NCI-H748 (cell line): ENCODE measurements around the gene CD248.

Experiments
- DNase-seq: peaks from one replicate; lab custom pipeline; 2025; ENCODE audit not compliant: unreplicated experiment; lab: John Stamatoyannopoulos, UW

The CD248 gene

DNA sequence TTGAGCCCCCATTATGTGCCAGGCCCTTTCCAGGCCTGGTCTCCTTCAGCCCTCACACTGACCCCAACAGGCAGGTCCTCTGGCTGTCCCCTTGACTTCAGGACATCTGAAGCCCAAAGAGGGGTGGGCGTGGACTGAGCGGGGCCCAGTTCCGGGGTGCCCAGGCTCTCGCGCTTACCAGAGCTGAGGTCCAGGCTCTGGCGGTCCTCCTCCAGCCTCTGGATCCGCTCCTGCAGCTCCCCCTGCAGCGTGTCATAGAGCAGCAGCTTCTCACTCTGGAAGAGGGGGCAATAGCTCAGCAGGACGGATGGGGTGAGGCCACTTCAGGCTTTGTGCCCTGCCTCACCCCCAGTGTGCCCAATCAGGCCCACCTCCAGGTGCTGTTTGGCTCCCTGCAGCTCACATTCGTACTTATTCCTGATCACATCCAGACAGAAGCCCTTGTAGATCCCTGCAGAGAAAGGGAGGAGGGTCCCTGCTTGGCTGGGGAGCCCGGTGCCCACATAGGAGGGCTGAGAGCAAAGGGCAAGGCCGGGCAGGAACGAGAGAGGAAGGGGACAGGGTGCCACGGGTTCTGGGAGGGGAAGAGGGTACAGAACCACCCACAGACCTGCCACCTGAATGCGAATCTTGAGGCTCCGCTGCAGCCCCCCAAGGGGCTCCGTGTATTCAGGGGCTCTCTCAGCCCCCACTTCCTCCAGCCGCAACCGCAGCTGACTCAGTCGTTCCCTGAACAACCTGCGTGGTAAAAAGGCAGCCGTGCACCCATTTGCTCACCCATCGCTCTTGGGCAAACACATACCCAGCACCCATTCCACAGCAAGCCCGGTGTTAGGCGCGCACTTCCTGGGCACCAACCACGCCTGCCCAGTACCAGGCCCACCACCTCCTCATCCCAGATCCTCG is 24.0 kb upstream of the CD248 start:
- no peak for DNase-seq

DNA sequence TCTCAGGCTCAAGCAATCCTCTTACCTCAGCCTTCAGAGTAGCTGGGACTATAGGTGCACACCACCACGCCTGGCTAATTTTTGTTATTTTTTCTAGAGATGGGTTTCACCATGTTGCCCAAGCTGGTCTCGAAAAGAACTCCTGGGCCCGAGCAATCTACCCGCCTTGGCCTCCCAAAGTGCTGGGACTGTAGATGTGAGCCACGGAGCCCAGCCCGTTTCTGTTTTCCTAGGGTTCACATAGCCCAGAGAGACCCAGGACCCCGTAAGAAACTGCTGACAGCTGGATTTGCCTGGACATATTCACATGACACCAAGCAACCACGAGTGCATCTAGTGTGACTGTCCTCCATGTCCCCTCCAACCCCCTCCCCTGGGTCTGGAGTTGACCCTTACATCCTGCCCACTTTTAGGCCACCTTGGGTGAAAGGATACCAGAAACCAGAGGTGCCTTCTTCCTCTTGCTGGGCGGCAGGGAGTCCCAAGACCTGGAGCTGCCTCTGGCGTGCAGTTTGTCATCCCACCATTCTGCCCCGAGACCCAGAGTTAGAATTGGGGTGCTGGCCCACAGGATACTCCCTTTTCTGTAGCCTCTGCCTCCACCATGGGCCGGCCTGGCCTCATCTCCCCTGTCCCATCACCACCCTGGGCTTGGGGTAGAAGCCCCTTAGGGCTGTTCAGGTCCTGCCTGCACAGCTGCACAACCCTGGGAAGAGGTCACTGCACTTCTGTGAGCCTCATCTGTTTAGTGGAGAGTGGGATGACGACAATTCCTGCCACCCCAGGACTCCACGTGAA is 23.0 kb upstream of the CD248 start:
- DNase-seq = no peak

DNA sequence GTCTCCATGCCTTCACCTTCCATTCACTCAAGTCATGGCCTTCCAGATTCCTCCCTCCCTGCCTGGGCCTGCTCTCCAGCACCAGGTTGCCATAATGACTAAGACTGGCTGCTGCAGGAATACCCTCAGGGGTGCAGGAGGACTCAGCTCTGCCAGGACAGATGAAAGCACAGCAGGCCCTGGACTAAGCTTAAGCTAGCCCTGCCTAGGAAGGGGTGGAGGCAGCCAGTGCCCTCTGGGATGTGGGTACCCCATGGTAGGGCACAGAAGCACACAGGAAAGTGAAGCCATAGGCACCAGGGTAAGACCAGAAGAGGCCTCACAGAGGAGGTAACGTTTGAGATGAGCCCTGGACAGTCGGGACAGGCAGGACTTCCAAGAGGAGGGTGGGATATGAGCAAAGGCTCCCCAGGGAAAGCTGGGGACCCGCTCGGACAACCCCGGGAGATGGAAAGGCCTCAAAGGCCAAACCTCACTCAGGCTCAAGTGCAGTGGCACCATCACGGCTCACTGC is 22.4 kb upstream of the CD248 start:
- no peak for DNase-seq

DNA sequence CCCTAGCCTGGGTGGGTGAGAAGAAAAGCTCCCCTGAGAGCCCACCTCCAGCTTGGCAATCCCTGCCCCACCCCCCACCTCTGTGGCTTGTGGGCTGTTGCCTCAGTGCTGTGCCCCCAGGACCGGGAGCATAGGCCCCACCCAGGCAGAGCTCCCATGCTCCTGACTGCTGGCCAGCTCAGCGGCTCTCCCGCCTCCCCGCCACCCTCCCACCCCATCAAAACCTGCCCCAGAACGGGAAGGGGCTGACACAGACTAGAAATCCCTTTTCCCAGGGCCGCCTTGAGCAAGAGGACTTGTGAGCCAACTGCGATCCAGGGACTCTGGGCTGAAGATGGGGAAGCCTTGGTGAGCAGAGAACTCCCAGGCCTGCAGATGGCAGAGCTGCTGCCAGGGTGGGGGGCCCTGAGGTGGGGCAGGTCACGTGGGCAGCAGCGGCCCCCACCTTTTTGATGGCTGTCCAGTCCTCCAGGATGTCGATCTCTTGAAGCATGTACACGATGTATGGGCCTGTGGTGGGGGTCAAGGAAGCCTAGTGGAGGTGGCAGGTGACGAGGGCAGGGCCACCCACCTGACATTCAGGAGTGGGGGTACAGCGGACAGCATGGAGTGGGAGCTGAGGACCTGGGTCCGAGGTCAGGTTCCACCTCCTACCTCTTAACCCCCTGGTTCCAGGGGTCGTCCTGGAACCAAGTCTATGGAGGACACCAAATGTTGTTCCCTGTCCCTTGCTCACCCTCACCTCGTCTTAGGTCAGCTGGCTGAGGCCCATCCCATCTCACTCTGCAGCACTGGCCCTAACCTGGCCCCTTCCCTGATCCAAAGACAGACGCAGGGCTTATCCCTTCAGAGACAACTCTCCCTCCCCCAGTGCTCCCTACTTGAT is 21.7 kb upstream of the CD248 start:
- no peak for DNase-seq

DNA sequence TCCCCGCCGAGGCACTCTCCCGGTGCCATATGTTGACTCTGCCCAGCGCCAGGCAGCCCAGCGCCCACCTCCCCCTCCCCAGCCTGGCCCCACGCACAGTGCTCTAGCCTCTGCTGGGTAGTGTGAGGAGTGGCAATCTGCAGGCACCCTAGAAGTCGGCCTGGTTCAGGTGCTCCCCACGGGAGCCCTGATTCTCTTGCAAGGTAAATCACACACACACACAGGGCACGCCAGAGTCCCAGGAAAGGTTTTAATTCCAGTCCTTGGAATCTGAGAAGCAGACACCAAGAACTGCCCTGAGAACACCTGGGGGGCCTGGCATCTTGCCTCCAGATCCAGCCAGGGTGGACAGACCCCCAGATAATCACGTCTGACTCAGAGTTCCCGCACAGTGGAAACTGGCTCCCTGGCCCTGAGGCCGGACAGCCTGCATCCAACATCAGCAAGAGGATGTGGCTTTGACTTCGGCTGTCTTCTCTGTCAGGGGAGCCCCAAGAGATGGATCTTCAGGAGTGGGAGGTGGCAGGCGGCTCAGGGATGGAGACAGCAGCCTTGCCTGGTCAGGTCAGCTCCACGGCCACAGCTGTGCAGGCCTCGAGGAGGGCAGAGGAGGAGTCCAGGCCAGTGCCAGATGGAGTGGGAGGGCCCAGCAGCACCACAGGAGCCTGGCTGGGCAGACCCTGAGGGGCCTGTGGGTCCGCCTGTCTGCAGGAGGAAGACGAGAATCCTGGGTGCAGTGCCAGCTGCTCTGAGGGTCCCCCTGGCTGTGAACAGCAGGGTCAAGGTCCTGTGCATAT is 20.5 kb upstream of the CD248 start:
- DNase-seq = no peak

DNA sequence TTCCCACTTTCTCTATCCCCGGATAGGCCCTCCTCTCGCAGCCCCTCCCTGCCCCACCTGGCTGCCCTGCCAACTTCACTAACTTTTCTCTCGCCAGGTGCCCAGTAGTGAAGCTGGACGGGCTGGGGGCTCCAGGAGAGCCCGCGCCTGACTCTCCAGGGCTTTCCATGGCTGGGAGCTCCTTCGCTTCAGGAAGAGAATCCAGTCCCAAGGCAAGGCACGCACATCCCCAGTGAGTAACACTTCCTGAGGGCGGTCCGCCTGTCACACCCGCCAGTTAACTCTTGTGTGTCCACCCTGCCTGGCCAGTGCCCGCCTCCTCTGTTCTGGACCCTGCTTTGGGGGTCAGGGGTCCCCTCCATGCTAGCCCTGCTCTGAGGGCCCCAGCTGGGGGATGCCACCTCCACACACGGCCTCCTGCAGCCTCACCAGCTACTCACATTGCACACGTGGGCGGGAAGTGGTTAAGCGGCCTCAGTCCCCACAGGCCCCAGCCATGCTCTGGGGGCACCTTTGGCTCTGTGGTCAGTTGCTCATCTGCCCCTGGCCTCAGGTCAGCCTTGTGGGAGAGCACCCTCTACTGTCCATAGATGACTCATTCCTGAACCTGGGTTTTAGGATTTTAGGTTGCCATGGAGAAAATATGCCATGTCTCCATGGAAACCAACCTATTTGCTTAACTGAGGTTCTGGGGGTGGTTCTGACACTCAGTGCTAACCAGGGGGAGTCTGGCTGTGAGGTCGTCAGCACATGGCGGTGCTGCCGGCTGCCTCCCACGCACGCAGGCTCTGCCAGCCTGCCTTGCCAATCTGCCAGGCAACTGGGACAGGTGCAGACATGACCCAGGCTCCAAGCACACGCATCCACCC is 19.6 kb upstream of the CD248 start, which contains the start of gene RIN1:
TSS of gene RIN1 (minus strand) at position 201 of the 869 bp plus-strand sequence. CDS start at position 169, 32 bp downstream.
- peak; percentile 45 for DNase-seq

DNA sequence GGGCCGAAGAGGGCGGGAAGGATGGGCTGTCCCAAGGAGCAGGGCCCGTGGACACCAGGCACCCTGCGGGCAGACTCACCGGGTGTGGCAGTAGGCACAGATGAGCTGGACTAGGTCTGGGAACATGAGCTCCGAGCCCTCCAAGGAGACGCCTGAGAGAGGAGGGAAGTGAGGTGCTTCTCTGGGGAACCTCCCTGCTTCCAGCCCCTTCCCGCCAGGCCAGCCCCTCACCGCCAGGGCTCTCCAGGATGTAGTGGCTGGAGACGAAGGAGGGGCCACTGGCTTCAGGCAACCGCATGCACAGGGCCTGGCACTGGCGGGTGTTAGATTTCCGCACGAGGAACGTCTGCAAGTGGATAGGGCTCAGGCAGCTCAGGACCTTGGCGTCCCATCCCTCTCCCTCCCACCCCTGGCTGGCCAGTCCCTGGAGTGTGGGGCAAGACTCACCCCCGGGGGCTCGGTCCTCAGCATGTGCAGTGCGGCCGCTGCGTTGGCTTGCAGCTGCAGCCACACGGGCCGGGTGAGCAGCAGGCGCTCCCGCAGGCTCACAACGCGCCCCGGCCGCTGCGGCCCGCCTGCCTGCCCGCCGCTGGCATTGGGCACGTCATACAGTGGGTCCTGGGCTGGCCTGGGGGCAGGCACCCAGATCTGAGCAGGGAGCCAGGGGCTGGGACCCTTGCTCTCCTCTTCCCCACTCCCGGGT is 18.8 kb upstream of the CD248 start:
- DNase-seq = peak; percentile 13

DNA sequence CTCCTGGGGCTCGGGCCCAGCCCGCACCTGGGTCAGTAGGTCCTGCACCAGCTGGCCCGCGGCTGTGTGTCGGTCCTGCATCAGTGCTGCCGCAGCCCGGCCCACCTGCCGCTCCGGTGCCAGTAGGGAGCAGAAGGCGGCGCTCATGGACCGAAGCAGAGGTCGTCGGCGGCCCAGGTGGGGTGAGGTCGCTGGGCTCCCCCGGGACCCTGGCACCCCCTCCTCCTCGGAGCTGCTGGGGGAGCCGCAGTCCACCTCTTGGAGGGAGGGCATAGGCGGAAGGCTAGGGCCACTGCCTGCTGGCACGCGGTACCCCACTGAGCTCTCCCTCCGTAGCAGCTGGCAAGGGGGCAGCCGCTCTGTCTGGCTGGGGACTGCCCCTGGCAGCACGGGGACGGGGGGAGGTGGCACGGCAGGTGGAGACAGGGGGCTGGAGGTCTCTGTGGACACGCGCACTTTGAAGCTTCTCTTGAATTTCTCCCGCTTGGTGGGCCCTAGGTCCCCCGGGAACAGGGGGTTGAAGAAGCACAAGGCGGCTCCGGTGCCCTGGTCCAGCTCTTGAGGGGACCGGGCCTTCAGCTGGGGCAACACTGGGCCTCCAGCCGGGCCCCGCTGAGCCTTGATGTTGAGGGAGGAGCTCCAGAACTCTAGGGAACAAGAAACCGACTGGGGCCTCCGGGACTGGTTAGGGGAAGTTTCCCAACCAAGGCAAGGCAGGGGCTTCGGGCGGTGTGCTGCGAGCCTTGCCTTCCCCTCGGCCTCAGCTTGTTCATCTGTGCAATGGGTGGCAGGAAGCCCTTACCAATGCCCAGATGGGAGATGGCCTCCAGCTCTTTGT is 18.0 kb upstream of the CD248 start:
- no peak for DNase-seq

DNA sequence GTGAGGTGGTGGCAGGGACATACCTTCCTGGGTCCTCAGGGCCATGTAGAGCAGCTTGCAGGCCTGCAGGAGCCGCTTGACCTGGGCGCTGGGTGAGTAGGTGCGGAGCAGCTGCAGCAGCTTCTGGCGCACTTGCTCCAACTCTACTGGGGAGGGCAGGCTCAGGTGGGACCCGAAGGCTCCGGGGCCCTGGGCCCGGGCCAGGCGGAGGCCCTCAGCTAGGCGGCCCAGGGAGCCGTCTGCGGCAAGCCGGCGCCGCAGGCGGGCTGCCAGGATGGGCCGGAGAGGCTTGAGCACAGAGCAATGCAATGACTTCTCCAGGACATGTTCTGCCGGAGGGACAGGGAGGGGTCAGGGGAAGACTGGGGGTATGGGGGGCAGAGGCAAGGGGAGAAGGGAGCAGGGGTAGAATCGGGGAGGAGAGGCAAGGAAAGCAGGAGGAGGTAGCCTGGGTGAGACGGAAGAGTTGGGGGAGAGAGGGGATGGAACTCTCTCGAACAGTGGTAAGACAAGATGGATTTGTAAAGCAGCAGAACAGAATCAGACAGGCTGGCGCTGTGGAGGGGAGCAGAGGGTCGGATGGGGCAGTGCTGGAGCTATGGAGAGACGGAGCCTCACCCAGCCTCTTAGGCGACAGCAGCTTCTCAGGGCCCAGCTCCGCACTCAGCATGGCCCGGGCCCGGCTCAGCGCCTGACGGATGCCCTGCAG is 17.2 kb upstream of the CD248 start:
- DNase-seq = no peak

DNA sequence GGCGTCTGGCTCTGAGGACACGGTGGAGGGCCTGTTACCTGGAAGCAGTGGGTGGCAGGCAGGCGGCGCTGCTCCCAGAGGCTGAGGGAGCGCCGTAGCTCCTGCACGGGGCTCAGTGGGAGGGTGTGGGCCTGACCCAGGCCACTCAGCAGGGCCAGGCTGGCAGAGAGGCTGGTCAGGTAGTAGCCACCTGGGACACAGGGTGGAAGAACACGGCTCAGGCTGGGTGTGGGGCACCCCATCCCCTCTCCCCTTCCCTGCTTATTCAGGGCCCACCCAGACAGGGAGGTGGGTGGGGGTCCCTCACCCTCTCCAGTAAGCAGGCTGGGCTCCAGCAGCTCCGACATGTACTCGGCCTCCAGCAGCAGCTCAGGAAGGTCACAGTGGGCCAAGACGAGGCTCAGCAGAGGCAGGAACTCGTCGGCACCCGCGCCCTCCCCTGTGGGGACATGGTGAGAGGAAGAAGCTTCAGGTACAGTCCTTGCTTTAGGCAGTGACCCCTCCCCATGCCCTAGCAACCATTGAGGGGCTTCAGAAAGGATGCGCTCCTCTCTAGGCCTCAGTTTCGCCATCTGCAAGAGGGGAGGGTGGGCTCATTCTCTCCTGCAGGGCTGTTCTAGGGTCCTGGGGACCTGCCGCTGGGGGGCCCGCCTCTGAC is 16.5 kb upstream of the CD248 start:
- DNase-seq = no peak

DNA sequence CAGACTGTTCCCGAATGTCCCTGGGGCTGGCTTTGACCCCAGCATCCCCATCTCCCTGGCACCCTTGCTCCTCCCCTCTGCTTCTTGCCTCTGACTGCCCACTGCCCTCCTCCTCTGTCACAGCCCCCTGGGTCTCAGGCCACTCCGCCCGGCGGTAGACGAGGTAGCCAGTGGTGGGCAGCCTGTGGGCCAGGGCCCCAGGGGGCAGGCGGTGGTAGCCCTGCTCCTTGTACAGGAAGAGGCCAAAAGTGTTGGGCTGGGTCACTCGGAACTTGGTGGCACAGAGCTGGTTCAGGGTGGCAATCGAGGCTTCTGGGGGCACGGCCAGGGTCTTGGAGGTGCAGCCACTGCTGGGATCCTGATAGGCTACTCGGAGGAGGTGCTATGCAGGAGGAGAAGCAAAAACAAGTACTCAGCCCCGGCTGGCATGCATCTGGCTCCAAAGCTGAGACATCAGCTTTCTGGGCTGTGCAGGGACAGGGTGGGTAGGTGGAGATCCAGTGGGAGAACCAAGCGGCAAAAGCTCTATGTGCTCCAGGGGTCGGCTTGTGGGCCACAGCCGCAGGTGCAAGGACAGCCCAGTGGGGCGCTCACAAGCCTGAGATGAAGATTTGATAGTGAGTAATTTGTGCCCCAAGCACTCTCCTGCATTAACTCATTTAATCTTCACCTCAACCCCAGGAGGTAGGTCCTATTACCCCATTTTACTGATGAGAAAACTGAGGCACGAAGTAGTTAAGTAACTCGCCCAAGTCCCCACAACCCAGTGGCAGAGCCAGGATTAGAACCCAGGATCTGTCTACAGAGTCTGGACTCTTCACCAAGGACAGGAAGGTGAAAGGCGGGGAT is 15.8 kb upstream of the CD248 start:
- no peak for DNase-seq

DNA sequence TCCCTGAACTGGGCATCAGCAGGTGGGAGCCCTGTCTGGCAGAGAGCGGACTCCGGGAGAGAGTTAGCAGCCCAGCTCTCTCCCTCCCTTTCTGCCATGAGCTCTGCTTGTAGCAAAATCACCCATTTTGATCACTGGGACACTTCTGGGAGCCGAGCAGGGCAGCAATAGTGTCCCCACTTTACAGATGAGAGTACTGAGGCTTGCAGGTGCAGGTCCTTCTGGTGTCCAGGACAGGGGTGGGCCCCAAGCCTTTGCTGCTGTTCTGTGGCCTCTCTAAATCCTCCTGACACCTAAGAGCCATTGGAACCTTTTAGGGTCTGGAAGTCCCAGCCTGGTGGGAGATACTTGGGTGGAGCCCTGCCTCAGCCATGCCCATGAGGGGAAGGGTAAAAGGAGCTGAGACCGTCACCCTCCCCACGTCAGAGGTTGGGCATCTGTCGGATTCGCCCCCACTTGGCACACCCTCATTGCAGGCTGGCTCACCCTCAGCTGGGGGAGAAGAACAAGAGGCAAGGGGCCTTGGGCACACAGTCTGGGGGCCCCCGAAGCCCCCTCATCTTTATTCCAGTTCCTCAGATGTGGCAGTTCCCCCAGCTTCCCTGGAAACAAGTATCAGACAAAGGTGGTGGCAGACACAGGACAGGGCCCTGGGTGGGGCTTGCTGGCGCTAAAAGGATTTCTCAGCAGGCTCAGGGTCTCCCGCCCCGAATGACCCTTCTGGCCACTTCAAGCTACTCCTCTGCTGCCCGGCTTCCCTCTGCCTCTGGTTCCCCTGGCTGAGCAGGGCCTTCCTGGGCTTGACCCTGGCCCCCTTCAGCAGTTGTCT is 14.9 kb upstream of the CD248 start:
- DNase-seq = no peak

DNA sequence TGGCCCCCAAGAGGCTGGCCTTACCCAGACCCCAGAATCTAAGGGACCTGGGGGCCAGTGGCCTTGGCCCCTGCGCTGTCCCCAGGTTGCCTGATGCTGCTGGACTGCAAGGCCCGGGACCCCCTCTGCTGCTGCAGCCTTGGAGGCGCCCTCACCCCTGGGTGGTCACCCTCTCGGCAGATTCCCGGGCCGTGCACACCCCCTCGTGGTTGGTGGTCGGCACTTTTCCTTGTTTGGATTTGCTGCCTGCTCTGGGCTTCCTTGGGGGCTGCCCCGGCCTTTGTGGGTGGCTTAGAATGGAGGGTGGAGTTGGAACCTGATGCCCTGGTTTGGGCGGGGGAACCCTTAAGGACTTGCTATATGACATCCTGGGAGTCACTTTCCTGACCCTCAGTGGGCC is 14.1 kb upstream of the CD248 start:
- no peak for DNase-seq

DNA sequence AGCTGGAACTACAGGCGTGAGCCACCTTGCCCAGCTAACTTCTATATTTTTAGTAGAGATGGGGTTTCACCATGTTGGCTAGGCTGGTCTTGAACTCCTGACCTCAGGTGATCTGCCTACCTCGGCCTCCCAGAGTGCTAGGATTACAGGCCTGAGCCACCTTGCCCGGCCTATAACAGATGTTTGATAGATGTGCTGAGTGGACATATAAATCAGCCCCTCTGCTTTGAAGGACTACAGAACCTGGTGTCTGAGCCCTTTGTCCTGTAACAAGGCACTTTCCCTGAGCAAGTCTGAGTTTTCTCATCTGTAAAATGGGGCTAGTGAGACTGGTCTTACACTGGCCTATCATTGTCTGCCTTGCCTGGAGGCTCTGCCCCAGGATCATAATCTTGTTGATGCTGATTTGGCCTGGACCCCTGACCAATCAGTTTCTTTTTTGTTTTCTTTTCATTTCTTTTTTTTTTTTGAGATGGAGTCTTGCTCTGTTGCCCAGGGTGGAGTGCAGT is 12.4 kb upstream of the CD248 start:
- no peak for DNase-seq
